Loucy (cell line): ENCODE measurements around the gene NPSR1.

ENCODE experiments used
- H2AFZ ChIP-seq: fragments of 200-600 bp; sonication (generic); 2 replicates; pipeline ENCODE4 v1.6.0; 2016; ENCODE audit warnings: antibody characterized with exemption, mild to moderate bottlenecking, low read length, moderate library complexity
- H3F3A ChIP-seq: fragments of 200-600 bp; 2 replicates; pipeline ENCODE4 v1.6.0; 2016; ENCODE audit warnings: antibody characterized with exemption, low read depth, mild to moderate bottlenecking
- H3K27me3 ChIP-seq: fragments of 200-600 bp; sonication (generic); 2 replicates; pipeline ENCODE4 v1.6.1; 2014; ENCODE audit warnings: low read length, mild to moderate bottlenecking; ENCODE audit not compliant: insufficient read depth, poor library complexity, severe bottlenecking
- H3K36me3 ChIP-seq: fragments of 200-600 bp; sonication (generic); 2 replicates; pipeline ENCODE4 v1.6.1; 2016; ENCODE audit warnings: low read length; ENCODE audit not compliant: insufficient read depth
- H3K4me1 ChIP-seq: fragments of 200-600 bp; sonication (generic); 2 replicates; pipeline ENCODE4 v1.5.1; 2014; ENCODE audit warnings: low read length, mild to moderate bottlenecking; ENCODE audit not compliant: insufficient read depth, poor library complexity, severe bottlenecking
- H3K4me2 ChIP-seq: fragments of 200-600 bp; sonication (generic); 2 replicates; pipeline ENCODE4 v1.6.0; 2014; ENCODE audit warnings: antibody characterized with exemption, low read length, low read depth, mild to moderate bottlenecking; ENCODE audit not compliant: poor library complexity, severe bottlenecking
- H3K4me3 ChIP-seq: fragments of 200-600 bp; sonication (generic); 2 replicates; pipeline ENCODE4 v1.5.1; 2014; ENCODE audit warnings: low read length, mild to moderate bottlenecking, mixed read lengths; ENCODE audit not compliant: poor library complexity, severe bottlenecking
- H3K79me2 ChIP-seq: fragments of 200-600 bp; sonication (generic); 2 replicates; pipeline ENCODE4 v1.6.1; 2014; ENCODE audit warnings: low read length; ENCODE audit not compliant: insufficient read depth
- H3K9ac ChIP-seq: fragments of 200-600 bp; sonication (generic); 2 replicates; pipeline ENCODE4 v1.6.0; 2014; ENCODE audit warnings: mild to moderate bottlenecking, low read depth, low read length, moderate library complexity; ENCODE audit not compliant: poor library complexity, severe bottlenecking
- H3K9me2 ChIP-seq: fragments of 200-600 bp; sonication (generic); replicated peaks from 2 replicates; pipeline ENCODE4 v1.6.1; 2016; ENCODE audit warnings: low read depth, low read length, mixed read lengths
- H3K9me3 ChIP-seq: fragments of 200-600 bp; sonication (generic); 2 replicates; pipeline ENCODE4 v1.6.1; 2014; ENCODE audit warnings: mild to moderate bottlenecking, antibody characterized with exemption, low read length, low read depth; ENCODE audit not compliant: insufficient read depth
- H4K20me1 ChIP-seq: fragments of 200-600 bp; sonication (generic); 2 replicates; pipeline ENCODE4 v1.6.0; 2014; ENCODE audit warnings: antibody characterized with exemption, low read length, mild to moderate bottlenecking; ENCODE audit not compliant: insufficient read depth, poor library complexity, severe bottlenecking
- EZH2phosphoT487 ChIP-seq: fragments of 200-600 bp; IDR thresholded peaks from 2 replicates; pipeline ENCODE4 v1.6.1; 2018; ENCODE audit warnings: antibody characterized with exemption, mild to moderate bottlenecking, moderate library complexity, borderline replicate concordance
- TF ChIP-seq, protein P1 (sequence below): fragments of 200-600 bp; sonication (generic); conservative IDR thresholded peaks from 2 replicates; pipeline ENCODE4 v1.5.1; 2014; ENCODE audit warnings: mild to moderate bottlenecking, antibody characterized with exemption, low read length

The NPSR1 gene

DNA sequence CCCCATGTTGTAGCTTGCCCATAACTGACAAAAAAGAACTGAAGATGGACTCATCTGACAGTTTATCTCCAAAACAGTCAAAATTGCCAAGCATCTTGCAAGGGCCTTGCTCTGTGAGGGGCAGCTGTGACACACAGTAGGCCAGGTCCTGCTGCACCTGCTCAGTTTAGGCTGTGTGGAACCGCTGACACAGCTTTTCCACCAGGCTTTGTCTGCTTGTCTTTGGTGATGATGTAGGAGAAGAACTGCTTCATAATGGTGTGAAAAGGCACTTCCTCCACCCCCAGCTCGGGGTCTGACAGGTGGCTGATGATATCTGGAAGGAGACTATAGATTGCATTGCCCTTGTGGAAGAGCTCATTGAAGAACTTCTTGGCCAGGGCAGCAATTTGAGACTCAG lies 92.6 kb downstream of the NPSR1 start:
- TF ChIP-seq EZH2phosphoT487: no peak
- TF ChIP-seq, protein P1, sequence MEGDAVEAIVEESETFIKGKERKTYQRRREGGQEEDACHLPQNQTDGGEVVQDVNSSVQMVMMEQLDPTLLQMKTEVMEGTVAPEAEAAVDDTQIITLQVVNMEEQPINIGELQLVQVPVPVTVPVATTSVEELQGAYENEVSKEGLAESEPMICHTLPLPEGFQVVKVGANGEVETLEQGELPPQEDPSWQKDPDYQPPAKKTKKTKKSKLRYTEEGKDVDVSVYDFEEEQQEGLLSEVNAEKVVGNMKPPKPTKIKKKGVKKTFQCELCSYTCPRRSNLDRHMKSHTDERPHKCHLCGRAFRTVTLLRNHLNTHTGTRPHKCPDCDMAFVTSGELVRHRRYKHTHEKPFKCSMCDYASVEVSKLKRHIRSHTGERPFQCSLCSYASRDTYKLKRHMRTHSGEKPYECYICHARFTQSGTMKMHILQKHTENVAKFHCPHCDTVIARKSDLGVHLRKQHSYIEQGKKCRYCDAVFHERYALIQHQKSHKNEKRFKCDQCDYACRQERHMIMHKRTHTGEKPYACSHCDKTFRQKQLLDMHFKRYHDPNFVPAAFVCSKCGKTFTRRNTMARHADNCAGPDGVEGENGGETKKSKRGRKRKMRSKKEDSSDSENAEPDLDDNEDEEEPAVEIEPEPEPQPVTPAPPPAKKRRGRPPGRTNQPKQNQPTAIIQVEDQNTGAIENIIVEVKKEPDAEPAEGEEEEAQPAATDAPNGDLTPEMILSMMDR: no peak

DNA sequence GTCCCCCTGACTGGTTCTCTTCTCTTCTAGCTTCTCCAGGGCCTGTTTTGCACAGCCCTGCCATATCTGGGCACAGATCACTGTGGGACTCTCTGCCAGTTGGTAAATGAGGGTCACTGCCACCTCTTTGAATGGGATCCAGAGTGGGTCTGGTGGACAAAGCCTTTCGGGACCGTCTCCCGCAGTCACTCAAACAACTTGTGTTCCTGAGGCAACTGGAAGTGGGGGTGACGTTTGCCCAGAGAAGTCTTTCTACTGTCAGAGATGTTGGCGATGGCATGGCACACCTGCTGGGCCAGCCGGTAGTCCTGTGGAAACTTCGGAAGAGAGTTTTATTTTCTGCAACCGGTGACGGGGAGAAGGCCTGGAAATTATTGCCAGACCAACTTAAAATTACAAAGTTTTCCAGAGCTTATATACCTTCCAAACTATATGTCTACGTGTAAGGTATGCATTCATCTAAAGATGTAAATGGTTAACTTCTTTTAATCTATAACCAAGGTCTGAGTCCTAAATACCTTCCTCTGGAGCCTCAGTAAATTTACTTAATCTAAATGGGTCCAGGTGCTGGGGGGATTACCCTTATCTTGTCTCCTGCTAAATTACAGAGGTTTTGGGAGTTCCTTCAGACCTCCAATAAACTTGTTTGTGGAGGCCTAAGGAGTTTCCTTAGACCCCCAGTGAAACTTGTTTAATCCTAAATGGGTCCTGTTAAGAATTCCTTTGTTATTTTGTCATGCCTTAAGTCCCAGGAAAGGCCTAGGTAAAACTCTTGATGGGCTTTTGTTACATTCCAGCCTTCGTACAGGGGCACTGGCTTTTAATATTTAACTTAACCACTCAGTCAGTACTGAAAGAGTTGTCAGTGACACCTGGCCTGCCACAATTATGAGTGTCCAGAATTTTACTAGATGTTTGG lies 94.0 kb downstream of the NPSR1 start:
- no peaks in the 10 kb centered on the region for H3K9me3 ChIP-seq
- no peak overlapping the region for H3K4me2 ChIP-seq
- H3K36me3 ChIP-seq: no peaks in the 10 kb centered on the region
- TF ChIP-seq, protein P1: no peak
- TF ChIP-seq EZH2phosphoT487: no peak
- no peaks in the 10 kb centered on the region for H3K27me3 ChIP-seq
- no peak overlapping the region for H3K4me3 ChIP-seq
- no peak overlapping the region for H3K9ac ChIP-seq
- H3F3A ChIP-seq: no peaks in the 10 kb centered on the region
- H3K79me2 ChIP-seq: no peaks in the 10 kb centered on the region
- H3K4me1 ChIP-seq: no peaks in the 10 kb centered on the region
- no peaks in the 10 kb centered on the region for H3K9me2 ChIP-seq
- no peak overlapping the region for H2AFZ ChIP-seq
- no peaks in the 10 kb centered on the region for H4K20me1 ChIP-seq

More for the DNA sequence above, 92.6 kb downstream of the NPSR1 start:
- Histone ChIP-seq H3K9me2 (no peaks in the 10 kb centered on the region), H2AFZ (no peak overlapping the region), H3F3A (no peaks in the 10 kb centered on the region), H3K36me3 (no peaks in the 10 kb centered on the region), H3K4me2 (no peak overlapping the region), H3K4me3 (no peak overlapping the region), H3K9ac (no peak overlapping the region), H3K79me2 (no peaks in the 10 kb centered on the region), H3K27me3 (no peaks in the 10 kb centered on the region), H4K20me1 (no peaks in the 10 kb centered on the region), H3K9me3 (no peaks in the 10 kb centered on the region), H3K4me1 (no peaks in the 10 kb centered on the region)

DNA sequence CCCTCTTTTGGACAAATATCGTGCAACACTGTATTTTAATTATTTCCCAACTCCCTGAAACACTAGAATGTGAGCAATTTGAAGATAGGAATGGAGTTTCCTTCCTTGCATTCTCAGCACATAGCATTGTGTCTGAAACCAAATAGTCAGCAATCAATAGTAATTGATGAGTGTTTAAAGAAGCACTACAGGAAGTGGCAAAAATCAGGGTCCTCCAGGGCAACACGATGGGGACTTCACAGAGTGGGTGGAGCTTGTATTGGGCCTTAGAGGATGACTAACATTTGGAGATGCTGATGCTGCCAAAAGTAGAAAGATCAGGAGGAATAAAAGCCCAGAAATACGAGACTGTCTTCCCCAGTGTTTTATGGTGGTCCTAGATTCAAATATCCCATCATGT lies 94.9 kb downstream of the NPSR1 start:
- Histone ChIP-seq H3K79me2 (no peaks in the 10 kb centered on the region), H3K9ac (no peak overlapping the region), H3K4me3 (no peak overlapping the region), H3K4me1 (no peaks in the 10 kb centered on the region), H3K36me3 (no peaks in the 10 kb centered on the region), H3K27me3 (no peaks in the 10 kb centered on the region), H3K9me2 (no peaks in the 10 kb centered on the region), H4K20me1 (no peaks in the 10 kb centered on the region), H3K9me3 (no peaks in the 10 kb centered on the region), H2AFZ (no peak overlapping the region), H3K4me2 (no peak overlapping the region), H3F3A (no peaks in the 10 kb centered on the region)
- TF ChIP-seq, protein P1: no peak
- TF ChIP-seq EZH2phosphoT487: no peak
